SK-N-MC (cell line): ENCODE results near the gene ME1.

Experiments
- EZH2 ChIP-seq: fragments of 200-600 bp; sonication (generic); IDR thresholded peaks from one replicate; pipeline ENCODE4 v1.6.1; 2017; ENCODE audit warnings: antibody characterized with exemption
- FOXP2 ChIP-seq: optimal IDR thresholded peaks from 2 replicates; pipeline ENCODE3; 2011; ENCODE audit warnings: mild to moderate bottlenecking, moderate library complexity; ENCODE audit not compliant: insufficient read depth; ENCODE audit errors: extremely low read length, control extremely low read depth
- POLR2AphosphoS5 ChIP-seq: IDR thresholded peaks from 2 replicates; pipeline ENCODE4 v1.6.1; 2012; ENCODE audit warnings: mild to moderate bottlenecking, low read depth, low read length, borderline replicate concordance

DNA sequence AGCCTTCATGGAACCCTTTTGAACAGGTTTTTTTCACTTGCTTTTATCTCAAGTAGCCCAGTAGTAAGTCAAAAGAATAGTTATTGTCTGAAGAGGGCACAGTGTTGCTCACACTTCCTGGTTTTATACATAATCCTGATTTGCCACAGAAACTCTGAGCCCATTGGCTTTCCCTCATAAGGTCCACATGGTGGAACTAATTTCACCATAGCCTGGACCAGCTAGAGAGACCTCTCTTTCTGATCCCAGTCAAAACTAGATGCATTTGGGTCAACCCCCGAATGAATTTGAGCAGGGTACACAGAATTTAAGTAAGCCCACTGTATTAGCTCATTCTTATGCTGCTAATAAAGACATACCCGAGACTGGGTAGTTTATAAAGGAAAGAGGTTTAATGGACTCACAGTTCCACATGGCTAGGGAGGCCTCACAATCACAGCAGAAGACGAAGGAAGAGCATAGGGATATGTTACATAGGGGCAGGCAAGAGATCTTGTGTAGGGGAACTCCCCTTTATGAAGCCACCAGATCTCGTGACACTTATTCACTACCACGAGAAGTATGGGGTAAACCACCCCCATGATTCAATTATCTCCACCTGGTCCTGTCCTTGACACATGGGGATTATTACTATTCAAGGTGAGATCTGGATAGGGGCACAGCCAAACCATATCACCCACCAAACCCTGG, 231.5 kb downstream of the ME1 start:
- TF ChIP-seq EZH2 (no peak), POLR2AphosphoS5 (no peak), FOXP2 (no peak)
